Measurements from ENCODE around the gene NPHP4.

DNA sequence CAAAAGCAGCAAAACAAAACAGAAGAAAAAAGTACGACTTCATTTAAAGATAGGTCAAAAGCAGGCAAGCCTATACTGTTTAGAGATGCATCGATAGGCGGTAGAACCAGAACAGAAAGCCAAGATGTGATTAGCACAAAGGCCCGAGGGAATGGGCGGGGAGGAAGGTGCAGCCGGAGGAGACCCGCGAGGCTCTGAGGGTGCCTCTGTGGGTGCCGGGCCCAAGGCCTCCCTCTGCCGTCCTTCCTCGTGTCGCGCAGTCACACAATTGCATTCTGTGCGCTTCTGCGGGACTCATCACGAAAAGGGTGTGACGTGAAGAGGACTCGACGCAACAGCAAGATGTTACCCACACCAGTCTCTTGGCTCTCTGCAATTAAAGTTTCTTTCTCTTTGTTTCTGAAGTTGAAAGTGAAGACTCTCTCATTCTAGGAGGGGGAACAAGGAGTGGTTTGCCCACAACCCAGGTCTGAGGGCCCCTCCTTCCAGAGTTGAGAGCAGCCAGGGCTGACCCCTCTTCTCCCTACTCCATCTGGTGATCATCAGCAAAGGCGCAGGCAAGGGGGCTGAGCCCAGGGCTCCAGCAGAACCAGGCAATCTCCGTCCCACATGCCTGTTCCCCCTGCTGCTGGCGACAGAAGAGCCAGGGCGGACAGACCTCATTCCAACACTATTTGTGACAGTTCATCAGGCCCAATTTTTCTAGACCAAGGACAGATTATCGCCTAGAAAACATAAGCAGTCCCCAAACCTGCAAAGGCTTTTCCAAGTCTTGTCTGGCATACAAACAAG is 41.0 kb downstream of the NPHP4 start:
- TF ChIP-seq ZFP3 (CRISPR knock-in tag; IDR thresholded peaks at IDR 0.05): no peak
- no peak for TF ChIP-seq GLIS3 (CRISPR knock-in tag; IDR thresholded peaks at IDR 0.05)
- TF ChIP-seq, protein P1, sequence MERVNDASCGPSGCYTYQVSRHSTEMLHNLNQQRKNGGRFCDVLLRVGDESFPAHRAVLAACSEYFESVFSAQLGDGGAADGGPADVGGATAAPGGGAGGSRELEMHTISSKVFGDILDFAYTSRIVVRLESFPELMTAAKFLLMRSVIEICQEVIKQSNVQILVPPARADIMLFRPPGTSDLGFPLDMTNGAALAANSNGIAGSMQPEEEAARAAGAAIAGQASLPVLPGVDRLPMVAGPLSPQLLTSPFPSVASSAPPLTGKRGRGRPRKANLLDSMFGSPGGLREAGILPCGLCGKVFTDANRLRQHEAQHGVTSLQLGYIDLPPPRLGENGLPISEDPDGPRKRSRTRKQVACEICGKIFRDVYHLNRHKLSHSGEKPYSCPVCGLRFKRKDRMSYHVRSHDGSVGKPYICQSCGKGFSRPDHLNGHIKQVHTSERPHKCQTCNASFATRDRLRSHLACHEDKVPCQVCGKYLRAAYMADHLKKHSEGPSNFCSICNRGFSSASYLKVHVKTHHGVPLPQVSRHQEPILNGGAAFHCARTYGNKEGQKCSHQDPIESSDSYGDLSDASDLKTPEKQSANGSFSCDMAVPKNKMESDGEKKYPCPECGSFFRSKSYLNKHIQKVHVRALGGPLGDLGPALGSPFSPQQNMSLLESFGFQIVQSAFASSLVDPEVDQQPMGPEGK (CRISPR knock-in tag; IDR thresholded peaks at IDR 0.05; ENCODE audit: borderline replicate concordance): no peak
- no peak for TF ChIP-seq ZFP30 (CRISPR knock-in tag; IDR thresholded peaks at IDR 0.05)
- no peak for TF ChIP-seq RARB (CRISPR knock-in tag; IDR thresholded peaks at IDR 0.05)
- TF ChIP-seq ZNF70 (CRISPR knock-in tag; IDR thresholded peaks at IDR 0.05): no peak
- TF ChIP-seq, protein P2, sequence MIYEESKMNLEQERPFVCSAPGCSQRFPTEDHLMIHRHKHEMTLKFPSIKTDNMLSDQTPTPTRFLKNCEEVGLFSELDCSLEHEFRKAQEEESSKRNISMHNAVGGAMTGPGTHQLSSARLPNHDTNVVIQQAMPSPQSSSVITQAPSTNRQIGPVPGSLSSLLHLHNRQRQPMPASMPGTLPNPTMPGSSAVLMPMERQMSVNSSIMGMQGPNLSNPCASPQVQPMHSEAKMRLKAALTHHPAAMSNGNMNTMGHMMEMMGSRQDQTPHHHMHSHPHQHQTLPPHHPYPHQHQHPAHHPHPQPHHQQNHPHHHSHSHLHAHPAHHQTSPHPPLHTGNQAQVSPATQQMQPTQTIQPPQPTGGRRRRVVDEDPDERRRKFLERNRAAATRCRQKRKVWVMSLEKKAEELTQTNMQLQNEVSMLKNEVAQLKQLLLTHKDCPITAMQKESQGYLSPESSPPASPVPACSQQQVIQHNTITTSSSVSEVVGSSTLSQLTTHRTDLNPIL (CRISPR knock-in tag; IDR thresholded peaks at IDR 0.05; ENCODE audit: low read depth): no peak
- no peak for TF ChIP-seq CSDC2 (CRISPR knock-in tag; IDR thresholded peaks at IDR 0.05)
- TF ChIP-seq ARNTL (CRISPR knock-in tag; IDR thresholded peaks at IDR 0.05; ENCODE audit: borderline replicate concordance, low read depth): no peak
- no peak for TF ChIP-seq BACH2 (CRISPR knock-in tag; IDR thresholded peaks at IDR 0.05; ENCODE audit: borderline replicate concordance)
